Body of pancreas (tissue), 4 donors: Measurements from ENCODE around the gene RNF157. TPM values are rescaled to one million over a fixed set of nuclear protein-coding genes. Genes with fewer than 3 reads are reported as not detected.

Source experiments
- ATAC-seq: fragments of 150-250 bp; one replicate; pipeline ENCODE4 v1.9.1; 2016
- DNase-seq, 4 donors: peaks; one replicate each; pipeline ENCODE4 v3.0.0-alpha.2; 2019
- H3K27ac ChIP-seq, 4 donors: fragments of 200-600 bp; sonication (generic); 1 replicate in 3 of 4; 2 replicates in 1 of 4; pipeline versions ENCODE4 v1.5.1 to v1.6.1; 2016 to 2019; ENCODE audit warnings: mild to moderate bottlenecking in 1 of 4, mixed read lengths in 1 of 4, moderate library complexity in 1 of 4
- H3K27me3 ChIP-seq, 2 donors: fragments of 200-600 bp; sonication (generic); one replicate each; pipeline ENCODE4 v1.6.0; 2016; ENCODE audit warnings: mild to moderate bottlenecking in 1 of 2
- H3K36me3 ChIP-seq, 2 donors: fragments of 200-600 bp; sonication (generic); replicated peaks in 1 of 2; 2 replicates each; pipeline ENCODE4 v1.5.1; 2016; ENCODE audit warnings: low read depth in 2 of 2; ENCODE audit not compliant: insufficient read depth in 1 of 2
- H3K4me1 ChIP-seq: fragments of 200-600 bp; sonication (generic); one replicate; pipeline ENCODE4 v1.6.0; 2016
- H3K4me3 ChIP-seq, 2 donors: fragments of 200-600 bp; sonication (generic); 1 replicate in 1 of 2; 2 replicates in 1 of 2; pipeline ENCODE4 v1.5.1; 2016 to 2019
- H3K9me3 ChIP-seq, 3 donors: fragments of 200-600 bp; sonication (generic); 1 replicate in 2 of 3; 2 replicates in 1 of 3; pipeline ENCODE4 v1.5.1; 2016
- POLR2A ChIP-seq, 3 donors: fragments of 450-650 bp; IDR thresholded peaks; one replicate each; pipeline ENCODE4 v1.6.1; 2016; ENCODE audit warnings: antibody characterized with exemption in 3 of 3, mild to moderate bottlenecking in 2 of 3
- WGBS, 2 donors: methylation state at CpG; one replicate each; pipeline ENCODE4 v1.1.5; 2017; 5-methylcytosine and 5-hydroxymethylcytosine counted together
- intact Hi-C: fragments of 100-400 bp; cut with DNase I; formaldehyde crosslinking; loops from one replicate; pipeline ENCODE4 v1.15.1; 2023
- total RNA-seq, 2 donors: library from RNA; depleted of rRNA; stranded (reverse); fragments of >200 nt; gene quantifications; one replicate each; pipeline ENCODE4 v1.1.0, GENCODE V29; 2016
- TF ChIP-seq, protein P1 (sequence below), 7 experiments: fragments of 450-650 bp in 4 of 7; fragments of 200-600 bp in 3 of 7; sonication (generic) in 3 of 7; IDR thresholded peaks; one replicate each; pipeline ENCODE4 v1.5.1; 2016 to 2019; ENCODE audit warnings: antibody characterized with exemption in 7 of 7

Gene RNF157
- total RNA-seq, 2 donors from 2014 or later, result 4.7 to 29.3 TPM

DNA sequence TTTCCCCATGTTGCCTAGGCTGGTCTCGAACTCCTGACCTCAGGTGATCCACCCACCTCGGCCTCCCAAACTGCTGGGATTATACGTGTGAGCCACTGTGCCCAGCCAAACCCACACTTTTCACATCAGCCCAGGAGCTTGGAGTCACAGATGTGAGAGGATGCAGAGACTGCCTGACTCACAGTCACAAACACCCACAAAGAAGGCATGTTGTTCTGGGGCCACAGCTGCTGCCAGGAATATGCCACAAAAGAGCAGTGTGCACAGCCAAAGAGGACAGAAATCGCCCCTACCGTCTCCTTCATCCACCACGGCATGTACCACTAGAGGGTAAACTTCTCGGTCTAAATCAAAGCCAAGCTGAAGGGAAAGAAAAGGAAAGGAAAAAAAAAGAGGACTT, 74.1 kb downstream of the RNF157 start:
- 76 to 80% methylated on average over 7 of the region's 7 CpGs for WGBS, 2 donors
- no peak overlapping the region for H3K27ac ChIP-seq
- H3K27me3 ChIP-seq, result no peaks in the 10 kb centered on the region
- DNase-seq (no peak), ATAC-seq (no peak)
- intact Hi-C loops, result no loop called here
- TF ChIP-seq, protein P1, sequence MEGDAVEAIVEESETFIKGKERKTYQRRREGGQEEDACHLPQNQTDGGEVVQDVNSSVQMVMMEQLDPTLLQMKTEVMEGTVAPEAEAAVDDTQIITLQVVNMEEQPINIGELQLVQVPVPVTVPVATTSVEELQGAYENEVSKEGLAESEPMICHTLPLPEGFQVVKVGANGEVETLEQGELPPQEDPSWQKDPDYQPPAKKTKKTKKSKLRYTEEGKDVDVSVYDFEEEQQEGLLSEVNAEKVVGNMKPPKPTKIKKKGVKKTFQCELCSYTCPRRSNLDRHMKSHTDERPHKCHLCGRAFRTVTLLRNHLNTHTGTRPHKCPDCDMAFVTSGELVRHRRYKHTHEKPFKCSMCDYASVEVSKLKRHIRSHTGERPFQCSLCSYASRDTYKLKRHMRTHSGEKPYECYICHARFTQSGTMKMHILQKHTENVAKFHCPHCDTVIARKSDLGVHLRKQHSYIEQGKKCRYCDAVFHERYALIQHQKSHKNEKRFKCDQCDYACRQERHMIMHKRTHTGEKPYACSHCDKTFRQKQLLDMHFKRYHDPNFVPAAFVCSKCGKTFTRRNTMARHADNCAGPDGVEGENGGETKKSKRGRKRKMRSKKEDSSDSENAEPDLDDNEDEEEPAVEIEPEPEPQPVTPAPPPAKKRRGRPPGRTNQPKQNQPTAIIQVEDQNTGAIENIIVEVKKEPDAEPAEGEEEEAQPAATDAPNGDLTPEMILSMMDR (IDR thresholded peaks at IDR 0.05), result no peak
- no peak for TF ChIP-seq POLR2A (IDR thresholded peaks at IDR 0.05)
- H3K4me3 ChIP-seq, result no peak overlapping the region
- no peaks in the 10 kb centered on the region for H3K9me3 ChIP-seq
- no peaks in the 10 kb centered on the region for H3K36me3 ChIP-seq
- no peaks in the 10 kb centered on the region for H3K4me1 ChIP-seq

DNA sequence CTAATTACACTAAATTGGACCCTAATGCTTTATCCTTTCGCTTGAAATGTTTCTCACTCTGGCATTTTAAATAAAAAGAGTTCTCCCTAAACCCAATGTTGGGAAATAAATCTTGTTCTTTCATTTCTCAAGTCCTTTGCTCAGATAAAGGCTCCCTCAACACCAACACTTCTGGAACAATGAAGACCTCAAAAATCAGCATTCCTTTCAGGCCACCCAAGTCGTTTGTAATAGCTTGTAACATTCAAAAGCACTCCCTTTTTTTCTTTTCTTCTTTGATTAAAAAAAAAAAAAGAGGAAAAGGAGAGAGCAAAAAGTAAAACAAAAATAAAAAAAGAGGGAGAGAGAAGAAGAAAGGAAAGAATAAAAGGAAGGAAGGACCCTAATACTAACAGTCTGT, 76.0 kb downstream of the RNF157 start:
- ATAC-seq (no peak), DNase-seq (no peak)
- TF ChIP-seq, protein P1 (IDR thresholded peaks at IDR 0.05), result no peak
- TF ChIP-seq POLR2A (IDR thresholded peaks at IDR 0.05), result no peak
- Histone ChIP-seq H3K27me3 (no peaks in the 10 kb centered on the region), H3K4me3 (no peak overlapping the region), H3K36me3 (no peaks in the 10 kb centered on the region), H3K27ac (no peak overlapping the region), H3K4me1 (no peaks in the 10 kb centered on the region), H3K9me3 (no peaks in the 10 kb centered on the region)
- intact Hi-C loops, result no loop called here
- WGBS, 2 donors, result 68 to 72% methylated on average over 2 of the region's 2 CpGs

DNA sequence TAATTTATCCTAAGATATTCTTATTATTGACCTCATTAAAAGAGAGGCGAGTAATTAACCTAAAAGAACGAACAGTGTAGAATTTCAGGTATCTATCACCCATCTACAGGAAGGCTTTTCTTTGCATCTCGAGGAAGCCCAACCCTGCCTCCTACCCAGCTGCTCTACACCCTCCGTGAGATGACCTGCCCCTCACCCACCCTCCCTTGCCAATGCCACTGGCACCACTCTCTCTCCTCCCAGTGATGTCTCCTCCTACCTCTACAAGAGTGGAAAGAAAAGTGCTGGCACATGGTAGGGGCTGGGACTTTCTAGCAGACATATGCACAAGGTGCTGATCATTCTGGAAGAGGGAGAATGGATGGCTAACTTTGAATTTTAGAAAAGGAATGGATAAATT, 76.4 kb downstream of the RNF157 start:
- Histone ChIP-seq H3K4me1 (no peaks in the 10 kb centered on the region), H3K27ac (no peak overlapping the region), H3K4me3 (no peak overlapping the region), H3K9me3 (no peaks in the 10 kb centered on the region), H3K27me3 (no peaks in the 10 kb centered on the region), H3K36me3 (no peaks in the 10 kb centered on the region)
- intact Hi-C loops, result no loop called here
- 78 to 81% methylated on average over 4 of the region's 4 CpGs for WGBS, 2 donors
- no peak for TF ChIP-seq POLR2A (IDR thresholded peaks at IDR 0.05)
- TF ChIP-seq, protein P1 (IDR thresholded peaks at IDR 0.05), result no peak
- no peak for ATAC-seq
- no peak for DNase-seq

DNA sequence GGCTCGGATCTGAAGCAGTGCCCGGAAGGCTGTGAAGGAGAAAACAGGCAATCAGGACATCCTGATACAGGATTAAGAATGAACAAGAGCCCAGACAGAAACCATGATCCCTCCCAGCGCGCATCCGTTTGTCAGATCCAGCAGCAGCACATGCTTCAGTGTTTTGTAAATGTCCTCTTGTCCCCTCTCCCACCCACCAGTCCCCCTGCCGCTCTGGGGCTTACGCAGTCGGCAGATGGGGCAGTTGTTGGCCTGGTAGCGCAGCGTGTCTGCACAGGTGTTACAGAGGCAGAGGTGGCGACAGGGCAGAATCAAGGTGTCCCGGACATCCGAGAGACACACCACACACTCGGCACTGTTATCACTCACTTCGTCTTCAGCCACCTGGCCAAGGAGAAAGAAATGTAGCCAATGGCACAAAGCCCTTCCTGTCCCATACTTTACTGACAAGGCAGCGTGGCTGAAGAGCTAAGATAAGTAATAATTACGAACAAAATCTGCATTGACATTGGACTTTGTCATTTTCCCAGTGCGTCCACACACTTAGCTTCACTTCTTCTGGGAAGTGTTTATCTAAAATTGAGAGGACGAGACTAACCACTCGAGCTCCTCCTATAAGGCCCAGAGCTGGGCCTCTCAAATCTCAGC, 78.5 kb downstream of the RNF157 start:
- TF ChIP-seq, protein P1 (IDR thresholded peaks at IDR 0.05), result no peak
- no peak for TF ChIP-seq POLR2A (IDR thresholded peaks at IDR 0.05)
- Histone ChIP-seq H3K27ac (no peak overlapping the region), H3K9me3 (no peaks in the 10 kb centered on the region), H3K36me3 (no peaks in the 10 kb centered on the region), H3K27me3 (no peaks in the 10 kb centered on the region), H3K4me1 (no peaks in the 10 kb centered on the region), H3K4me3 (no peak overlapping the region)
- DNase-seq (no peak), ATAC-seq (no peak)
- intact Hi-C loops, result no loop called here
- WGBS, 2 donors, result 81 to 86% methylated on average over 16 to 20 of the region's 20 CpGs

DNA sequence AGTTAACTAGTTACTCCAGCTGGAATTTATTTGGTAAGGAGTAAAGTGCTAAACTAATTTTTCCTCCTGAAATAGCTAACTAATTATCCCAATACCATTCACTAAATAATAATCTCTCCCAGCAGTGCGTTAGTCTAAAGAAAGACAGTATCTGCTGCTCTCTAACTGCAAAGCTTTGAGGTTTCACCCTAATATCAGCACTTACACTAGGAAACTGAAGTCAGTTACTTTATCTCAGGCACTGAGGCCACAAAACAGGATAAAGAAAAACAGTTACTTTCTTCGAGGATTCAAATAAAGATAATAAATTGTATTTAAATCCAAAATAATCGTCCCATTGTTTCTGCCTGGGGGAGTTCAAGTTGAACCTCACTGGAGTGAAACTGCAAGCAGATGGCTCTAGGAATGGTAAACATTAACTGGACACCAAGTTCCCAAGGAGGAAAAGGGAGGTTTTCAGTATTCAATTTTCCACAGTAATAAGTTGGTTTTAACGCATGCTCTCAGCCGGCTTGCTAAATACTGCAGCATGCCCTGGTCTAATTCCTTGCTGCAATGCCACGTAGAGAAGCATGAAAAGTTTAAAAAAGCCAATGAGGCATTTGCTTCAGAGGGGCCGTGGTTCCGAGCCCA, 79.3 kb downstream of the RNF157 start:
- Histone ChIP-seq H3K27me3 (no peaks in the 10 kb centered on the region), H3K36me3 (no peaks in the 10 kb centered on the region), H3K4me1 (no peaks in the 10 kb centered on the region), H3K27ac (no peak overlapping the region), H3K4me3 (no peak overlapping the region), H3K9me3 (no peaks in the 10 kb centered on the region)
- no peak for TF ChIP-seq POLR2A (IDR thresholded peaks at IDR 0.05)
- TF ChIP-seq, protein P1 (IDR thresholded peaks at IDR 0.05), result no peak
- WGBS, 2 donors, result 70 to 72% methylated on average over 8 of the region's 8 CpGs
- ATAC-seq (no peak), DNase-seq (no peak)
- intact Hi-C loops, result no loop called here
